ENCODE measurements around the gene ADH6.
"Not testable (repeated sequence)": the region's sequence is repeated elsewhere in the genome, so short reads cannot be mapped to it uniquely, and the experiment has no call there.

ADH6 gene

GRCh38 chr4:99190336-99190735 is 28.7 kb downstream of the ADH6 start:
- no peak for DNase-seq (ENCODE audit: low spot score)

- not testable (repeated sequence) for DNase-seq (ENCODE audit: low spot score)
These were observed 29.1 kb downstream of the ADH6 start for GRCh38 chr4:99189900-99190299.

GRCh38 chr4:99186029-99186428 is 33.0 kb downstream of the ADH6 start:
- no peak for DNase-seq (ENCODE audit: low spot score)

GRCh38 chr4:99185581-99185980 is 33.5 kb downstream of the ADH6 start:
- DNase-seq (ENCODE audit: low spot score), result no peak

GRCh38 chr4:99180382-99181070 is 38.5 kb downstream of the ADH6 start:
- DNase-seq (ENCODE audit: low spot score), result no peak

- no peak for DNase-seq (ENCODE audit: low spot score)
These were observed 39.4 kb downstream of the ADH6 start for GRCh38 chr4:99179626-99180025.

GRCh38 chr4:99179178-99179577 is 39.9 kb downstream of the ADH6 start:
- no peak for DNase-seq (ENCODE audit: low spot score)

- no peak for DNase-seq (ENCODE audit: low spot score)
These were observed 52.5 kb downstream of the ADH6 start for GRCh38 chr4:99166544-99166943.

GRCh38 chr4:99165978-99166377 is 53.1 kb downstream of the ADH6 start:
- DNase-seq (ENCODE audit: low spot score), result no peak

GRCh38 chr4:99161373-99162099 is 57.5 kb downstream of the ADH6 start:
- DNase-seq (ENCODE audit: low spot score), result no peak

GRCh38 chr4:99159699-99160098 is 59.3 kb downstream of the ADH6 start:
- DNase-seq (ENCODE audit: low spot score), result no peak

- no peak for DNase-seq (ENCODE audit: low spot score)
These were observed 61.5 kb downstream of the ADH6 start for GRCh38 chr4:99157478-99157935.

- no peak for DNase-seq (ENCODE audit: low spot score)
These were observed 62.1 kb downstream of the ADH6 start for GRCh38 chr4:99156992-99157391.

- no peak for DNase-seq (ENCODE audit: low spot score)
These were observed 64.2 kb downstream of the ADH6 start for GRCh38 chr4:99154658-99155342.
